Osteocyte (in vitro differentiated cells): ENCODE measurements around the gene CLMP. TPM values are rescaled to one million over a fixed set of nuclear protein-coding genes. Genes with fewer than 3 reads are reported as not detected.

Experiments used
- DNase-seq: peaks from one replicate; pipeline ENCODE4 v3.0.0; 2021; ENCODE audit warnings: mixed read lengths; ENCODE audit not compliant: unreplicated experiment; ENCODE audit errors: extremely low spot score
- H3K27ac Mint-ChIP-seq: one replicate; pipeline ENCODE4 v1.8.0; 2021; ENCODE audit warnings: mild to moderate bottlenecking, mixed read lengths; ENCODE audit not compliant: unreplicated experiment
- H3K27me3 Mint-ChIP-seq: one replicate; pipeline ENCODE4 v1.8.0; 2021; ENCODE audit warnings: mixed read lengths; ENCODE audit not compliant: unreplicated experiment
- H3K36me3 Mint-ChIP-seq: one replicate; pipeline ENCODE4 v1.8.0; 2021; ENCODE audit warnings: mixed read lengths; ENCODE audit not compliant: unreplicated experiment
- H3K4me1 Mint-ChIP-seq: one replicate; pipeline ENCODE4 v1.8.0; 2021; ENCODE audit warnings: mixed read lengths; ENCODE audit not compliant: unreplicated experiment
- H3K4me3 Mint-ChIP-seq: one replicate; pipeline ENCODE4 v1.8.0; 2021; ENCODE audit warnings: mild to moderate bottlenecking, moderate library complexity, mixed read lengths; ENCODE audit not compliant: unreplicated experiment
- H3K9me3 Mint-ChIP-seq: one replicate; pipeline ENCODE4 v1.8.0; 2021; ENCODE audit warnings: mixed read lengths; ENCODE audit not compliant: unreplicated experiment
- CTCF ChIP-seq: fragments of 200-600 bp; sonication (generic); IDR thresholded peaks from 2 replicates; pipeline ENCODE4 v1.5.0; 2021; ENCODE audit warnings: antibody characterized with exemption, mild to moderate bottlenecking, moderate library complexity
- total RNA-seq: library from RNA; stranded (reverse); gene quantifications from 2 replicates; pipeline ENCODE4 v1.2.1, GENCODE V29; 2021

CLMP gene
- total RNA-seq, 1 donor from 2014 or later = 24.8 TPM

GRCh38 chr11:123107945-123108495 is 87.0 kb downstream of the CLMP start:
- Mint-ChIP-seq H3K36me3 (peaks cover 2% of the 10 kb centered on the region), H3K27me3 (no peaks in the 10 kb centered on the region), H3K9me3 (no peaks in the 10 kb centered on the region), H3K27ac (no peak overlapping the region), H3K4me3 (no peak overlapping the region), H3K4me1 (peaks cover 13% of the 10 kb centered on the region)
- DNase-seq = no peak
- TF ChIP-seq CTCF = no peak

GRCh38 chr11:123104697-123105096 is 90.4 kb downstream of the CLMP start:
- Mint-ChIP-seq H3K4me3 (no peak overlapping the region), H3K9me3 (no peaks in the 10 kb centered on the region), H3K4me1 (peaks cover 15% of the 10 kb centered on the region), H3K27me3 (no peaks in the 10 kb centered on the region), H3K36me3 (peaks cover 2% of the 10 kb centered on the region), H3K27ac (no peak overlapping the region)
- no peak for DNase-seq
- no peak for TF ChIP-seq CTCF

- Mint-ChIP-seq H3K9me3 (no peaks in the 10 kb centered on the region), H3K4me1 (peaks cover 15% of the 10 kb centered on the region), H3K36me3 (peaks cover 2% of the 10 kb centered on the region), H3K27ac (no peak overlapping the region), H3K27me3 (no peaks in the 10 kb centered on the region), H3K4me3 (no peak overlapping the region)
- peak; percentile 83 for TF ChIP-seq CTCF
- no peak for DNase-seq
Measured at GRCh38 chr11:123103326-123103980, 91.6 kb downstream of the CLMP start.

GRCh38 chr11:123100379-123101085 is 94.5 kb downstream of the CLMP start:
- Mint-ChIP-seq H3K4me1 (peaks cover 15% of the 10 kb centered on the region), H3K9me3 (no peaks in the 10 kb centered on the region), H3K36me3 (peaks cover 3% of the 10 kb centered on the region), H3K4me3 (no peak overlapping the region), H3K27ac (no peak overlapping the region), H3K27me3 (no peaks in the 10 kb centered on the region)
- no peak for TF ChIP-seq CTCF
- no peak for DNase-seq

GRCh38 chr11:123098990-123099389 is 96.1 kb downstream of the CLMP start:
- no peaks in the 10 kb centered on the region for H3K27me3 Mint-ChIP-seq
- H3K9me3 Mint-ChIP-seq = no peaks in the 10 kb centered on the region
- peaks cover 15% of the 10 kb centered on the region for H3K4me1 Mint-ChIP-seq
- H3K4me3 Mint-ChIP-seq = no peak overlapping the region
- DNase-seq = no peak
- no peak overlapping the region for H3K27ac Mint-ChIP-seq
- no peak for TF ChIP-seq CTCF
- peaks cover 3% of the 10 kb centered on the region for H3K36me3 Mint-ChIP-seq
